ENCODE measurements around the gene NKG7. TPM values are rescaled to one million over a fixed set of nuclear protein-coding genes. Genes with fewer than 3 reads are reported as not detected.

NKG7 gene
- total RNA-seq, 1 experiment from 2014 or later, result not detected

DNA sequence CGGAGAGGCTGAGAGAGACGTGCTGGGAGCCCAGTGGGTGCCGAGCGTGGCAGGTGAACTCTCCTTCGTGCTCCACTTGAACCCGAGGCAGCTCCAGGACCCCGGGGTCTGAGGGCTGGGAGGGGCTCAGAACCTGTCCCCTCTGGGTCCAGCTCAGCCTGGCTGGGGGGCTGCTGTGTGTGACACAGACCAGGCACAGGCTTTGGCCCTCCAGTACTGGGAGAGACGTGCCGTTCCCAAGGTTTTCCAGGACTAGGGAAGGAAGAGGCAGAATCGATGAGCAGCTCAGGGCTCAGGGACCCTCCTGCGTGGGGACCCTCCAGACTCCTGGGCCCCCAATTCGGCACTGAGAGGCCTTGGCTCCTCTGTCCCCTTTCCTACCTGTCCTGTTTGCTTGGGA lies 42.7 kb upstream of the NKG7 start:
- H3K36me3 ChIP-seq (ENCODE audit: low read depth, low read length), result no peaks in the 10 kb centered on the region
- H3K27me3 ChIP-seq (ENCODE audit: low read length), result peaks cover 28% of the 10 kb centered on the region
- TF ChIP-seq EZH2phosphoT487 (IDR thresholded peaks at IDR 0.05; ENCODE audit: borderline replicate concordance, low read length) (no peak), EZH2 (IDR thresholded peaks at IDR 0.05; ENCODE audit: low read length, unreplicated experiment) (no peak)
- TF ChIP-seq, protein P1, sequence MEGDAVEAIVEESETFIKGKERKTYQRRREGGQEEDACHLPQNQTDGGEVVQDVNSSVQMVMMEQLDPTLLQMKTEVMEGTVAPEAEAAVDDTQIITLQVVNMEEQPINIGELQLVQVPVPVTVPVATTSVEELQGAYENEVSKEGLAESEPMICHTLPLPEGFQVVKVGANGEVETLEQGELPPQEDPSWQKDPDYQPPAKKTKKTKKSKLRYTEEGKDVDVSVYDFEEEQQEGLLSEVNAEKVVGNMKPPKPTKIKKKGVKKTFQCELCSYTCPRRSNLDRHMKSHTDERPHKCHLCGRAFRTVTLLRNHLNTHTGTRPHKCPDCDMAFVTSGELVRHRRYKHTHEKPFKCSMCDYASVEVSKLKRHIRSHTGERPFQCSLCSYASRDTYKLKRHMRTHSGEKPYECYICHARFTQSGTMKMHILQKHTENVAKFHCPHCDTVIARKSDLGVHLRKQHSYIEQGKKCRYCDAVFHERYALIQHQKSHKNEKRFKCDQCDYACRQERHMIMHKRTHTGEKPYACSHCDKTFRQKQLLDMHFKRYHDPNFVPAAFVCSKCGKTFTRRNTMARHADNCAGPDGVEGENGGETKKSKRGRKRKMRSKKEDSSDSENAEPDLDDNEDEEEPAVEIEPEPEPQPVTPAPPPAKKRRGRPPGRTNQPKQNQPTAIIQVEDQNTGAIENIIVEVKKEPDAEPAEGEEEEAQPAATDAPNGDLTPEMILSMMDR (conservative IDR thresholded peaks at IDR 0.05; ENCODE audit: low read depth, low read length), result no peak
- H3K9me2 ChIP-seq (replicated peaks; ENCODE audit: low read length), result no peaks in the 10 kb centered on the region
- ATAC-seq (no peak), DNase-seq (no peak)
- H4K20me1 ChIP-seq (ENCODE audit: low read length), result no peaks in the 10 kb centered on the region
- no peaks in the 10 kb centered on the region for H3F3A ChIP-seq (ENCODE audit: low read length, unreplicated experiment)
- no peaks in the 10 kb centered on the region for H3K4me1 ChIP-seq (ENCODE audit: insufficient read depth, low read length)
- H3K9ac ChIP-seq (ENCODE audit: low read length), result no peak overlapping the region
- intact Hi-C loops (cut with micrococcal nuclease), result no loop called here
- ChIA-PET POLR2A (ENCODE audit: unreplicated experiment) (no interaction called here), CTCF (no interaction called here)
- no peak overlapping the region for H3K27ac ChIP-seq (ENCODE audit: low read length)
- H2AFZ ChIP-seq (ENCODE audit: low read length), result no peak overlapping the region
- BruUV-seq (replicated peaks), result no TSS peak
- no peak overlapping the region for H3K4me3 ChIP-seq (ENCODE audit: low read length)
- no peaks in the 10 kb centered on the region for H3K79me2 ChIP-seq (ENCODE audit: low read length)
- H3K9me3 ChIP-seq (ENCODE audit: low read length), result no peaks in the 10 kb centered on the region
- no peak overlapping the region for H3K4me2 ChIP-seq (ENCODE audit: low read length)

DNA sequence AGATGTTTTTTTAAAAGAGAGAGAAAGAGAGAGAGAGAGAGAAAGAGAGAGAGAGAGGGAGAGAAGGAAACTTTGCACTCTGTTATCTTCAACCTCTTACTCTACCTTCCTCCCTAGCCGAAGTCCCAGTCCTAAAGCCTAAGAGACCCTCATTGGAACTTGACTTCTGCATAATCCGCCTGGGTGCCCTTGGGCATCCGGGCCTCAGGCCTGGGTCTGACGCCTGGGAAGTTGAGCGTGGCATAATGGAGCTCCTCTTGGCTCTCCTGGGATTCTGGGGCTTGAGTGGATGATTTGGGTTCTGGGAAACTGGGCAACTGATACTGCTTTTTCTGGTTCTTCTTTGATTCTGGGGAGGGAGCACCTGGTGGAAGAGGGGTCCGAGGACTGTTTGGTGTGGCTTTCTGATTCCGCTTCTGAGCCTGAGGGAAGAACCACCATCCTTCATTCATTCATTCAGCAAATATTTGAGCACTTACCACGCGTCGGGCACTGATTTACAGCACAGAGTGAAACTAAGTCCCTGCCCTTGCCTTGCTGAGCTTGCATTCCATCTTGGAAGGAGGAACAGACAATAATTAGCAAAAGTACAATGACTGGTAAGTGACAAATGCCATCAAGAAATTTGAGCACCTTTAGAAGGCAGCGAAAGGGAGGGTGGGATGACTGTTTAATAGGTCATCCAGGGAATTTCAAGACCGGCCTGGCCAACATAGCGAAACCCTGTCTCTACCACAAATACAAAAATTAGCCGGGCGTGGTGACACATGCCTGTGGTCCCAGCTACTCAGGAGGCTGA lies 38.7 kb upstream of the NKG7 start:
- no peaks in the 10 kb centered on the region for H3K9me3 ChIP-seq (ENCODE audit: low read length)
- POLR2A ChIA-PET (ENCODE audit: unreplicated experiment), result no interaction called here
- peaks cover 13% of the 10 kb centered on the region for H3K4me1 ChIP-seq (ENCODE audit: insufficient read depth, low read length)
- no peak for ATAC-seq
- H3K36me3 ChIP-seq (ENCODE audit: low read depth, low read length), result no peaks in the 10 kb centered on the region
- peak; percentile 21 for DNase-seq
- no peaks in the 10 kb centered on the region for H4K20me1 ChIP-seq (ENCODE audit: low read length)
- H3K79me2 ChIP-seq (ENCODE audit: low read length), result no peaks in the 10 kb centered on the region
- intact Hi-C loops (cut with micrococcal nuclease), result no loop called here
- no peak overlapping the region for H3K27ac ChIP-seq (ENCODE audit: low read length)
- no peaks in the 10 kb centered on the region for H3K9me2 ChIP-seq (replicated peaks; ENCODE audit: low read length)
- no peak overlapping the region for H3K9ac ChIP-seq (ENCODE audit: low read length)
- TF ChIP-seq, protein P1 (conservative IDR thresholded peaks at IDR 0.05; ENCODE audit: low read depth, low read length), result no peak
- TF ChIP-seq EZH2 (IDR thresholded peaks at IDR 0.05; ENCODE audit: low read length, unreplicated experiment) (no peak), EZH2phosphoT487 (IDR thresholded peaks at IDR 0.05; ENCODE audit: borderline replicate concordance, low read length) (no peak)
- no peaks in the 10 kb centered on the region for H3F3A ChIP-seq (ENCODE audit: low read length, unreplicated experiment)
- no peak overlapping the region for H3K4me3 ChIP-seq (ENCODE audit: low read length)
- no peak overlapping the region for H3K4me2 ChIP-seq (ENCODE audit: low read length)
- CTCF ChIA-PET, result no interaction called here
- H3K27me3 ChIP-seq (ENCODE audit: low read length), result peaks cover 23% of the 10 kb centered on the region
- no peak overlapping the region for H2AFZ ChIP-seq (ENCODE audit: low read length)
- BruUV-seq (replicated peaks), result no TSS peak

Measured in PC-3 (cell line).